NT2/D1 (cell line): ENCODE measurements around the gene RALGPS1.

Source experiments
- DNase-seq: peaks from one replicate; pipeline ENCODE4 v3.0.0-alpha.2; 2011; ENCODE audit warnings: low read depth, low spot score
- H3K27me3 ChIP-seq: 2 replicates; pipeline ENCODE4 v1.6.0; 2011; ENCODE audit warnings: mild to moderate bottlenecking; ENCODE audit not compliant: insufficient read length, insufficient read depth
- H3K36me3 ChIP-seq: 2 replicates; pipeline ENCODE4 v1.6.1; 2011; ENCODE audit warnings: mild to moderate bottlenecking, low read length, mixed read lengths; ENCODE audit not compliant: insufficient read depth, insufficient read length
- H3K4me1 ChIP-seq: 2 replicates; pipeline ENCODE4 v1.5.1; 2011; ENCODE audit not compliant: insufficient read depth, insufficient read length
- H3K4me3 ChIP-seq: 2 replicates; pipeline ENCODE4 v1.5.1; 2011; ENCODE audit warnings: low read depth; ENCODE audit not compliant: insufficient read length
- H3K9ac ChIP-seq: 2 replicates; pipeline ENCODE4 v1.6.0; 2011; ENCODE audit warnings: low read depth; ENCODE audit not compliant: insufficient read length
- H3K9me3 ChIP-seq: 2 replicates; pipeline ENCODE4 v1.5.1; 2011; ENCODE audit warnings: mild to moderate bottlenecking, low read length; ENCODE audit not compliant: insufficient read depth
- SUZ12 ChIP-seq: IDR thresholded peaks from 2 replicates; pipeline ENCODE4 v1.6.1; 2011; ENCODE audit not compliant: insufficient read length, insufficient read depth; ENCODE audit errors: extremely low read depth
- YY1 ChIP-seq: IDR thresholded peaks from 2 replicates; pipeline ENCODE4 v1.6.1; 2011; ENCODE audit not compliant: insufficient read length, insufficient read depth
- ZNF274 ChIP-seq: IDR thresholded peaks from 2 replicates; pipeline ENCODE4 v1.6.1; 2011; ENCODE audit warnings: mild to moderate bottlenecking, low read depth, low read length

Gene RALGPS1

GRCh38 chr9:127007638-127008037 lies 93.1 kb downstream of the RALGPS1 start:
- no peak for TF ChIP-seq ZNF274
- TF ChIP-seq SUZ12, result no peak
- TF ChIP-seq YY1, result no peak
- Histone ChIP-seq H3K27me3 (no peaks in the 10 kb centered on the region), H3K4me3 (no peak overlapping the region), H3K9ac (no peak overlapping the region), H3K9me3 (no peaks in the 10 kb centered on the region), H3K4me1 (no peaks in the 10 kb centered on the region), H3K36me3 (no peaks in the 10 kb centered on the region)
- DNase-seq, result no peak

GRCh38 chr9:127008076-127008475 lies 93.5 kb downstream of the RALGPS1 start:
- Histone ChIP-seq H3K36me3 (no peaks in the 10 kb centered on the region), H3K27me3 (no peaks in the 10 kb centered on the region), H3K9me3 (no peaks in the 10 kb centered on the region), H3K9ac (no peak overlapping the region), H3K4me1 (no peaks in the 10 kb centered on the region), H3K4me3 (no peak overlapping the region)
- no peak for DNase-seq
- TF ChIP-seq ZNF274 (no peak), SUZ12 (no peak), YY1 (no peak)

- Histone ChIP-seq H3K4me3 (no peak overlapping the region), H3K27me3 (no peaks in the 10 kb centered on the region), H3K36me3 (no peaks in the 10 kb centered on the region), H3K9me3 (no peaks in the 10 kb centered on the region), H3K9ac (no peak overlapping the region), H3K4me1 (no peaks in the 10 kb centered on the region)
- TF ChIP-seq YY1 (no peak), ZNF274 (no peak), SUZ12 (no peak)
- no peak for DNase-seq
Observed at GRCh38 chr9:127011772-127012171, 97.2 kb downstream of the RALGPS1 start.

GRCh38 chr9:127012250-127012649 lies 97.7 kb downstream of the RALGPS1 start:
- H3K9me3 ChIP-seq, result no peaks in the 10 kb centered on the region
- no peaks in the 10 kb centered on the region for H3K4me1 ChIP-seq
- no peaks in the 10 kb centered on the region for H3K27me3 ChIP-seq
- no peaks in the 10 kb centered on the region for H3K36me3 ChIP-seq
- DNase-seq, result no peak
- H3K4me3 ChIP-seq, result no peak overlapping the region
- H3K9ac ChIP-seq, result no peak overlapping the region
- TF ChIP-seq YY1 (no peak), SUZ12 (no peak), ZNF274 (no peak)

GRCh38 chr9:127013597-127013996 lies 99.0 kb downstream of the RALGPS1 start:
- no peaks in the 10 kb centered on the region for H3K4me1 ChIP-seq
- no peaks in the 10 kb centered on the region for H3K36me3 ChIP-seq
- no peaks in the 10 kb centered on the region for H3K27me3 ChIP-seq
- no peaks in the 10 kb centered on the region for H3K9me3 ChIP-seq
- no peak overlapping the region for H3K9ac ChIP-seq
- no peak overlapping the region for H3K4me3 ChIP-seq
- TF ChIP-seq YY1, result no peak
- TF ChIP-seq ZNF274, result no peak
- no peak for TF ChIP-seq SUZ12
- DNase-seq, result no peak

GRCh38 chr9:127014216-127014909 lies 99.8 kb downstream of the RALGPS1 start:
- Histone ChIP-seq H3K9me3 (no peaks in the 10 kb centered on the region), H3K4me3 (no peak overlapping the region), H3K9ac (no peak overlapping the region), H3K27me3 (no peaks in the 10 kb centered on the region), H3K36me3 (no peaks in the 10 kb centered on the region), H3K4me1 (no peaks in the 10 kb centered on the region)
- TF ChIP-seq ZNF274, result no peak
- TF ChIP-seq SUZ12, result no peak
- no peak for TF ChIP-seq YY1
- DNase-seq, result no peak

- Histone ChIP-seq H3K4me3 (no peak overlapping the region), H3K36me3 (no peaks in the 10 kb centered on the region), H3K9ac (no peak overlapping the region), H3K27me3 (no peaks in the 10 kb centered on the region), H3K9me3 (no peaks in the 10 kb centered on the region), H3K4me1 (no peaks in the 10 kb centered on the region)
- no peak for DNase-seq
- TF ChIP-seq SUZ12, result no peak
- TF ChIP-seq ZNF274, result no peak
- TF ChIP-seq YY1, result no peak
Observed at GRCh38 chr9:127014910-127015540, 100.4 kb downstream of the RALGPS1 start.
